PC-9 (cell line): ENCODE results near the gene MYO1E.

Source experiments
- CTCF ChIP-seq: fragments of 200-600 bp; sonication (generic); conservative IDR thresholded peaks from 2 replicates; pipeline ENCODE4 v1.6.1; 2017; ENCODE audit warnings: mixed run types, antibody characterized with exemption, mild to moderate bottlenecking, moderate library complexity
- EZH2 ChIP-seq: fragments of 200-600 bp; sonication (generic); IDR thresholded peaks from 2 replicates; pipeline ENCODE4 v1.8.0; 2017; ENCODE audit warnings: antibody characterized with exemption, low read depth

- TF ChIP-seq CTCF (peak; percentile 55), EZH2 (no peak)
These were observed 197.5 kb downstream of the MYO1E start for GRCh38 chr15:59174835-59175831.
